ENCODE data around the gene PDE1C. TPM values are rescaled to one million over a fixed set of nuclear protein-coding genes. Genes with fewer than 3 reads are reported as not detected.

PDE1C gene
- total RNA-seq, 1 donor from 2014 or later: 0.26 TPM

GRCh38 chr7:32062150-32062549, 8.1 kb downstream of the PDE1C start:
- H3K9me3 Mint-ChIP-seq: peaks cover 6% of the 10 kb centered on the region
- H3K36me3 Mint-ChIP-seq (ENCODE audit: low read depth): no peaks in the 10 kb centered on the region
- peaks cover 41% of the 10 kb centered on the region for H3K27me3 Mint-ChIP-seq (ENCODE audit: low read depth)
- TF ChIP-seq CTCF (conservative IDR thresholded peaks at IDR 0.05): peak; percentile 70
- H3K4me3 Mint-ChIP-seq: no peak overlapping the region
- H3K4me1 Mint-ChIP-seq: peaks cover 30% of the 10 kb centered on the region
- no peak overlapping the region for H3K27ac Mint-ChIP-seq (ENCODE audit: unreplicated experiment)
- DNase-seq (ENCODE audit: low read depth, low spot score): peak; percentile 62

- no peak for DNase-seq (ENCODE audit: low read depth, low spot score)
- H3K4me1 Mint-ChIP-seq: peaks cover 30% of the 10 kb centered on the region
- peaks cover 6% of the 10 kb centered on the region for H3K9me3 Mint-ChIP-seq
- H3K27ac Mint-ChIP-seq (ENCODE audit: unreplicated experiment): no peak overlapping the region
- peaks cover 33% of the 10 kb centered on the region for H3K27me3 Mint-ChIP-seq (ENCODE audit: low read depth)
- H3K36me3 Mint-ChIP-seq (ENCODE audit: low read depth): no peaks in the 10 kb centered on the region
- no peak overlapping the region for H3K4me3 Mint-ChIP-seq
- TF ChIP-seq CTCF (conservative IDR thresholded peaks at IDR 0.05): no peak
Measured at GRCh38 chr7:32061346-32061745, 8.9 kb downstream of the PDE1C start.

- H3K4me3 Mint-ChIP-seq: no peak overlapping the region
Measured at GRCh38 chr7:32059289-32060011, 10.8 kb downstream of the PDE1C start.

GRCh38 chr7:32058002-32058401, 12.2 kb downstream of the PDE1C start:
- DNase-seq (ENCODE audit: low read depth, low spot score): no peak
- no peak for TF ChIP-seq CTCF (conservative IDR thresholded peaks at IDR 0.05)
- Mint-ChIP-seq H3K9me3 (peaks cover 8% of the 10 kb centered on the region), H3K4me3 (no peak overlapping the region), H3K36me3 (ENCODE audit: low read depth) (no peaks in the 10 kb centered on the region), H3K27ac (ENCODE audit: unreplicated experiment) (no peak overlapping the region), H3K27me3 (ENCODE audit: low read depth) (peaks cover 10% of the 10 kb centered on the region), H3K4me1 (peaks cover 30% of the 10 kb centered on the region)

More at GRCh38 chr7:32059289-32060011, 10.8 kb downstream of the PDE1C start:
- Mint-ChIP-seq H3K27ac (ENCODE audit: unreplicated experiment) (no peak overlapping the region), H3K36me3 (ENCODE audit: low read depth) (no peaks in the 10 kb centered on the region), H3K27me3 (ENCODE audit: low read depth) (peaks cover 16% of the 10 kb centered on the region), H3K4me1 (peaks cover 30% of the 10 kb centered on the region), H3K9me3 (peaks cover 6% of the 10 kb centered on the region)
- TF ChIP-seq CTCF (conservative IDR thresholded peaks at IDR 0.05): no peak
- DNase-seq (ENCODE audit: low read depth, low spot score): no peak

GRCh38 chr7:32056767-32057166, 13.4 kb downstream of the PDE1C start:
- Mint-ChIP-seq H3K27me3 (ENCODE audit: low read depth) (peaks cover 6% of the 10 kb centered on the region), H3K36me3 (ENCODE audit: low read depth) (no peaks in the 10 kb centered on the region), H3K9me3 (peaks cover 2% of the 10 kb centered on the region), H3K4me3 (no peak overlapping the region), H3K27ac (ENCODE audit: unreplicated experiment) (no peak overlapping the region), H3K4me1 (peaks cover 26% of the 10 kb centered on the region)
- TF ChIP-seq CTCF (conservative IDR thresholded peaks at IDR 0.05): no peak
- DNase-seq (ENCODE audit: low read depth, low spot score): no peak
